ENCODE results near the gene PDZD8. TPM values are rescaled to one million over a fixed set of nuclear protein-coding genes. Genes with fewer than 3 reads are reported as not detected.

Gene PDZD8
- polyA plus RNA-seq, 2 of the 4 experiments (the other 2 are of a cell fraction) = 27.4 to 76.7 TPM

DNA sequence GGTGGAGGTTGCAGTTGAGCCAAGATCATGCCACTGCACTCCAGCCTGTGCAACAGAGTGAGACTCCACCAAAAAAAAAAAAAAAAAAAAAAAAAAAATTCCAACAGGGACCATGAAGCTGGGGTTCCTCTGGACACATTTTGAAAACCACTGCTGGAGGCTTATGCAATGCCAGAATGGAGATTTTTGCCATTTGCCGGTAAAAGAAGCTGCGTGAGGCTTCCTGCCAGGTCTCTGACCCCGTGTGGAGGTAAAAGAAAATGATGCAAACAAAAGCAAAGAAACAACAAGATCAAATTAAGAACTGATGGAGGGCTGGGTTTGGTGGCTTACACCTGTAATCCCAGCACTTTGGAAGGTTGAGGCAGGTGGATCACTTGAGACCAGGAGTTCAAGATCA lies 30.5 kb upstream of the PDZD8 start:
- no peak for FAIRE-seq
- Histone ChIP-seq H3K4me2 (no peak overlapping the region), H3K9me3 (no peaks in the 10 kb centered on the region), H3K27ac (no peak overlapping the region; a peak in 1 of 6 replicates), H3K4me1 (peaks cover 13% of the 10 kb centered on the region; the same call in 2 of the 3 replicates), H3K4me3 (no peak overlapping the region)
- ChIA-PET CTCF (interaction anchor here (0.6 to 2.1 kb wide), 5 partner anchors 10 to 191 kb away, joined by 3 to 9 read pairs (median 6); no protein-coding TSS in a partner anchor), POLR2A (interaction anchor here (0.7 kb wide), 1 partner anchor 45 kb away, joined by 4 read pairs; no protein-coding TSS in a partner anchor)
- no peak for DNase-seq (ENCODE audit: low read depth in 1 of 2, low spot score in 1 of 2)
- no peak for TF ChIP-seq HOXB5 (CRISPR knock-in tag; IDR thresholded peaks at IDR 0.05)
- TF ChIP-seq MAFK (IDR thresholded peaks at IDR 0.05; ENCODE audit: partially characterized antibody) = no peak
- TF ChIP-seq ZFP36 (IDR thresholded peaks at IDR 0.05; ENCODE audit: borderline replicate concordance, partially characterized antibody) = no peak
- no peak for TF ChIP-seq SMC3 (IDR thresholded peaks at IDR 0.05)
- TF ChIP-seq, protein P1, sequence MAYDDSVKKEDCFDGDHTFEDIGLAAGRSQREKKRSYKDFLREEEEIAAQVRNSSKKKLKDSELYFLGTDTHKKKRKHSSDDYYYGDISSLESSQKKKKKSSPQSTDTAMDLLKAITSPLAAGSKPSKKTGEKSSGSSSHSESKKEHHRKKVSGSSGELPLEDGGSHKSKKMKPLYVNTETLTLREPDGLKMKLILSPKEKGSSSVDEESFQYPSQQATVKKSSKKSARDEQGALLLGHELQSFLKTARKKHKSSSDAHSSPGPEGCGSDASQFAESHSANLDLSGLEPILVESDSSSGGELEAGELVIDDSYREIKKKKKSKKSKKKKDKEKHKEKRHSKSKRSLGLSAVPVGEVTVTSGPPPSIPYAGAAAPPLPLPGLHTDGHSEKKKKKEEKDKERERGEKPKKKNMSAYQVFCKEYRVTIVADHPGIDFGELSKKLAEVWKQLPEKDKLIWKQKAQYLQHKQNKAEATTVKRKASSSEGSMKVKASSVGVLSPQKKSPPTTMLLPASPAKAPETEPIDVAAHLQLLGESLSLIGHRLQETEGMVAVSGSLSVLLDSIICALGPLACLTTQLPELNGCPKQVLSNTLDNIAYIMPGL (CRISPR knock-in tag; IDR thresholded peaks at IDR 0.05; ENCODE audit: borderline replicate concordance) = no peak
- ATAC-seq = no peak
- 86% methylated on average over 3 of the region's 3 CpGs for WGBS (ENCODE audit: missing lambda C conversion rate)

DNA sequence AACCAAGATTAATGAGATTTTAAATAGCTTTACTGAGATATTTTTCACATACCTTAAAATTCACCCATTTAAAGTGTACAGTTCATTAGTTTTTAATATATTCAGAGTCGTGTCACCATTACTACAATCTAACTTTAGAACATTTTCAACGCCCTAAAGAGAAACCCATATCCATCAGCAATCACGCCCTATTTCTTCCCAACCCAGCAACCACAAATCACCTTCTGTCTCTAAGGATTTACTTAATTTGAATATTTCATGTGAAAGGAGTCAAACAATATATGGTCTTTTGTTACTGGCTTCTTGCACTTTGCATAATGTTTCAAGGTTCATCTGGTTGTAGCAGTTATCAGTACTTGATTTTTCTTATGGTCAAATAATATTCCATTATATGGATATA lies 25.1 kb upstream of the PDZD8 start:
- H3K9me3 ChIP-seq = no peaks in the 10 kb centered on the region
- H3K4me1 ChIP-seq = 0 out of 3 replicates have a peak, but pooled peaks cover 6% of the 10 kb centered on the region
- no peak overlapping the region for H3K4me3 ChIP-seq
- no peak overlapping the region for H3K4me2 ChIP-seq
- TF ChIP-seq FOXS1 (CRISPR knock-in tag; IDR thresholded peaks at IDR 0.05) (no peak), BHLHE40 (IDR thresholded peaks at IDR 0.05; ENCODE audit: low read depth, low read length) (no peak), ZNF302 (CRISPR knock-in tag; IDR thresholded peaks at IDR 0.05) (no peak), HOXB13 (CRISPR knock-in tag; IDR thresholded peaks at IDR 0.05; ENCODE audit: low read depth) (no peak), FOSB (CRISPR knock-in tag; IDR thresholded peaks at IDR 0.05) (no peak)
- TF ChIP-seq, protein P2, sequence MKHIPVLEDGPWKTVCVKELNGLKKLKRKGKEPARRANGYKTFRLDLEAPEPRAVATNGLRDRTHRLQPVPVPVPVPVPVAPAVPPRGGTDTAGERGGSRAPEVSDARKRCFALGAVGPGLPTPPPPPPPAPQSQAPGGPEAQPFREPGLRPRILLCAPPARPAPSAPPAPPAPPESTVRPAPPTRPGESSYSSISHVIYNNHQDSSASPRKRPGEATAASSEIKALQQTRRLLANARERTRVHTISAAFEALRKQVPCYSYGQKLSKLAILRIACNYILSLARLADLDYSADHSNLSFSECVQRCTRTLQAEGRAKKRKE (CRISPR knock-in tag; IDR thresholded peaks at IDR 0.05; ENCODE audit: low read depth) = no peak
- WGBS (ENCODE audit: missing lambda C conversion rate) = 65% methylated on average over 3 of the region's 3 CpGs
- DNase-seq (ENCODE audit: low read depth in 1 of 2, low spot score in 1 of 2) = no peak
- ChIA-PET CTCF (no interaction called here), POLR2A (no interaction called here)
- no peak for FAIRE-seq
- no peak for ATAC-seq
- H3K27ac ChIP-seq = no peak overlapping the region

DNA sequence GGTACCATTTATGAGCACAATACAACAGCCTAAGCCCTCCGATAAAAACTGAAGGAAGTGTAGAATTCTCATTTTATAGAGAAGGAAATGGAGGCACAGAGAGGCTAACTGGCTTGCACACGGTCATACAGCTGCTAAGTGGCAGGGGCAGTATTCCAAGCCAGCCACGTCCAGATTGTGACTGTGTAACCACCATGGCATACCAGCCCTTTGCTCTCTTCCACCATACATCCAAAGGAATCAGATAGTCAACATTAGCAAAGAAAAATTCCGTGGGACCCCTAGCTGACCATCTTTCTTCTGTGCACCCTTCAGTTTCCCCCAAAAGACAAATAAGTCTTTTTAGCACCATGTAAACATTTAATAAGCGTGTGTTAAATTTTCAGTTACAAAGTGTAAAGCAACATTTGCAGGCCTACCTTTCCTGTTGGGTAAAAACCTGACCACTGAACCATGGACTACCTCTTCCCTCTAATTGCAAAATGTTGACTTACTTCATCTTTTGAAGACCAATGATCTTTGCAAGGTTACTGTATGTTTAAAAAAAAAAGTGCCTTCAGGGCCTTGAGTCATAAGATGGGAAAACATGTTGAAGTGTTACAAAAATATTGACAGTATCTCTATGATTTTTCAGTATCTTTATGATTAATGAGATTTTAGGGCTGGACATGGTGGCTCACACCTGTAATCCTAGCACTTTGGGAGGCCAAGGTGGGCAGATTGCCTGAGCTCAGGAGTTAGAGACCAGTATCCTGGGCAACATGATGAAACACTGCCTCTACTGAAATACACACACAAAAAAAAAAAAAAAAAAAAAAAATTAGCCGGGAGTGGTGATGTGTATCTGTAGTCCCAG lies 24.3 kb upstream of the PDZD8 start:
- no peak for DNase-seq (ENCODE audit: low read depth in 1 of 2, low spot score in 1 of 2)
- POLR2A ChIA-PET = no interaction called here
- H3K9me3 ChIP-seq = no peaks in the 10 kb centered on the region
- TF ChIP-seq, protein P3, sequence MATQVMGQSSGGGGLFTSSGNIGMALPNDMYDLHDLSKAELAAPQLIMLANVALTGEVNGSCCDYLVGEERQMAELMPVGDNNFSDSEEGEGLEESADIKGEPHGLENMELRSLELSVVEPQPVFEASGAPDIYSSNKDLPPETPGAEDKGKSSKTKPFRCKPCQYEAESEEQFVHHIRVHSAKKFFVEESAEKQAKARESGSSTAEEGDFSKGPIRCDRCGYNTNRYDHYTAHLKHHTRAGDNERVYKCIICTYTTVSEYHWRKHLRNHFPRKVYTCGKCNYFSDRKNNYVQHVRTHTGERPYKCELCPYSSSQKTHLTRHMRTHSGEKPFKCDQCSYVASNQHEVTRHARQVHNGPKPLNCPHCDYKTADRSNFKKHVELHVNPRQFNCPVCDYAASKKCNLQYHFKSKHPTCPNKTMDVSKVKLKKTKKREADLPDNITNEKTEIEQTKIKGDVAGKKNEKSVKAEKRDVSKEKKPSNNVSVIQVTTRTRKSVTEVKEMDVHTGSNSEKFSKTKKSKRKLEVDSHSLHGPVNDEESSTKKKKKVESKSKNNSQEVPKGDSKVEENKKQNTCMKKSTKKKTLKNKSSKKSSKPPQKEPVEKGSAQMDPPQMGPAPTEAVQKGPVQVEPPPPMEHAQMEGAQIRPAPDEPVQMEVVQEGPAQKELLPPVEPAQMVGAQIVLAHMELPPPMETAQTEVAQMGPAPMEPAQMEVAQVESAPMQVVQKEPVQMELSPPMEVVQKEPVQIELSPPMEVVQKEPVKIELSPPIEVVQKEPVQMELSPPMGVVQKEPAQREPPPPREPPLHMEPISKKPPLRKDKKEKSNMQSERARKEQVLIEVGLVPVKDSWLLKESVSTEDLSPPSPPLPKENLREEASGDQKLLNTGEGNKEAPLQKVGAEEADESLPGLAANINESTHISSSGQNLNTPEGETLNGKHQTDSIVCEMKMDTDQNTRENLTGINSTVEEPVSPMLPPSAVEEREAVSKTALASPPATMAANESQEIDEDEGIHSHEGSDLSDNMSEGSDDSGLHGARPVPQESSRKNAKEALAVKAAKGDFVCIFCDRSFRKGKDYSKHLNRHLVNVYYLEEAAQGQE (IDR thresholded peaks at IDR 0.05) = no peak
- TF ChIP-seq FOXS1 (CRISPR knock-in tag; IDR thresholded peaks at IDR 0.05) = no peak
- H3K4me3 ChIP-seq = no peak overlapping the region
- CTCF ChIA-PET = interaction anchor here (1.0 kb wide), 1 partner anchor 32 kb away, joined by 3 read pairs; no protein-coding TSS in a partner anchor
- no peak for ATAC-seq
- H3K4me1 ChIP-seq = 0 out of 3 replicates have a peak, but pooled peaks cover 1% of the 10 kb centered on the region
- FAIRE-seq = no peak
- H3K27ac ChIP-seq = no peak overlapping the region
- no peak overlapping the region for H3K4me2 ChIP-seq
- WGBS (ENCODE audit: missing lambda C conversion rate) = 71% methylated on average over 6 of the region's 6 CpGs

Measured in A549 (cell line).